SK-N-SH (cell line): ENCODE results near the gene NRG3.

Experiments
- CHD2 ChIP-seq: fragments of 150-350 bp; IDR thresholded peaks from 2 replicates; pipeline ENCODE4 v1.6.1; 2018; ENCODE audit warnings: low read length; ENCODE audit not compliant: partially characterized antibody
- EZH2phosphoT487 ChIP-seq: fragments of 200-600 bp; sonication (generic); IDR thresholded peaks from 2 replicates; pipeline ENCODE4 v1.6.1; 2017; ENCODE audit warnings: low read depth, mixed run types, mild to moderate bottlenecking, antibody characterized with exemption, moderate library complexity, borderline replicate concordance
- FOXM1 ChIP-seq: IDR thresholded peaks from 2 replicates; pipeline ENCODE4 v1.4.0; 2012; ENCODE audit warnings: low read depth, mild to moderate bottlenecking
- GABPA ChIP-seq: IDR thresholded peaks from 2 replicates; pipeline ENCODE4 v1.4.0; 2012; ENCODE audit warnings: low read depth, mild to moderate bottlenecking
- GATA2 ChIP-seq: sonication (generic); formaldehyde crosslinking; IDR thresholded peaks from 2 replicates; pipeline ENCODE4 v1.5.0; 2020; ENCODE audit warnings: mild to moderate bottlenecking, missing genetic modification reagents
- POLR2AphosphoS5 ChIP-seq: IDR thresholded peaks from 2 replicates; pipeline ENCODE4 v1.6.1; 2012; ENCODE audit warnings: low read depth, low read length
- SIN3A ChIP-seq: IDR thresholded peaks from 2 replicates; pipeline ENCODE4 v1.6.1; 2012; ENCODE audit warnings: low read depth, mild to moderate bottlenecking, low read length, moderate library complexity, borderline replicate concordance
- TF ChIP-seq, protein P1 (sequence below): IDR thresholded peaks from 2 replicates; pipeline ENCODE4 v1.4.0; 2012; ENCODE audit warnings: low read depth, borderline replicate concordance
- TF ChIP-seq, protein P2 (sequence below): fragments of 200-600 bp; sonication (generic); IDR thresholded peaks from 2 replicates; pipeline ENCODE4 v1.6.1; 2017; ENCODE audit warnings: antibody characterized with exemption, mild to moderate bottlenecking, moderate library complexity
- TF ChIP-seq, protein P3 (sequence below): IDR thresholded peaks from 2 replicates; pipeline ENCODE4 v1.4.0; 2012; ENCODE audit warnings: low read depth

- TF ChIP-seq FOXM1 (no peak), POLR2AphosphoS5 (no peak), GABPA (no peak), EZH2phosphoT487 (no peak), CHD2 (no peak), SIN3A (no peak), GATA2 (CRISPR knock-in tag) (no peak)
- TF ChIP-seq, protein P1, sequence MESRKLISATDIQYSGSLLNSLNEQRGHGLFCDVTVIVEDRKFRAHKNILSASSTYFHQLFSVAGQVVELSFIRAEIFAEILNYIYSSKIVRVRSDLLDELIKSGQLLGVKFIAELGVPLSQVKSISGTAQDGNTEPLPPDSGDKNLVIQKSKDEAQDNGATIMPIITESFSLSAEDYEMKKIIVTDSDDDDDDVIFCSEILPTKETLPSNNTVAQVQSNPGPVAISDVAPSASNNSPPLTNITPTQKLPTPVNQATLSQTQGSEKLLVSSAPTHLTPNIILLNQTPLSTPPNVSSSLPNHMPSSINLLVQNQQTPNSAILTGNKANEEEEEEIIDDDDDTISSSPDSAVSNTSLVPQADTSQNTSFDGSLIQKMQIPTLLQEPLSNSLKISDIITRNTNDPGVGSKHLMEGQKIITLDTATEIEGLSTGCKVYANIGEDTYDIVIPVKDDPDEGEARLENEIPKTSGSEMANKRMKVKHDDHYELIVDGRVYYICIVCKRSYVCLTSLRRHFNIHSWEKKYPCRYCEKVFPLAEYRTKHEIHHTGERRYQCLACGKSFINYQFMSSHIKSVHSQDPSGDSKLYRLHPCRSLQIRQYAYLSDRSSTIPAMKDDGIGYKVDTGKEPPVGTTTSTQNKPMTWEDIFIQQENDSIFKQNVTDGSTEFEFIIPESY: no peak
- TF ChIP-seq, protein P2, sequence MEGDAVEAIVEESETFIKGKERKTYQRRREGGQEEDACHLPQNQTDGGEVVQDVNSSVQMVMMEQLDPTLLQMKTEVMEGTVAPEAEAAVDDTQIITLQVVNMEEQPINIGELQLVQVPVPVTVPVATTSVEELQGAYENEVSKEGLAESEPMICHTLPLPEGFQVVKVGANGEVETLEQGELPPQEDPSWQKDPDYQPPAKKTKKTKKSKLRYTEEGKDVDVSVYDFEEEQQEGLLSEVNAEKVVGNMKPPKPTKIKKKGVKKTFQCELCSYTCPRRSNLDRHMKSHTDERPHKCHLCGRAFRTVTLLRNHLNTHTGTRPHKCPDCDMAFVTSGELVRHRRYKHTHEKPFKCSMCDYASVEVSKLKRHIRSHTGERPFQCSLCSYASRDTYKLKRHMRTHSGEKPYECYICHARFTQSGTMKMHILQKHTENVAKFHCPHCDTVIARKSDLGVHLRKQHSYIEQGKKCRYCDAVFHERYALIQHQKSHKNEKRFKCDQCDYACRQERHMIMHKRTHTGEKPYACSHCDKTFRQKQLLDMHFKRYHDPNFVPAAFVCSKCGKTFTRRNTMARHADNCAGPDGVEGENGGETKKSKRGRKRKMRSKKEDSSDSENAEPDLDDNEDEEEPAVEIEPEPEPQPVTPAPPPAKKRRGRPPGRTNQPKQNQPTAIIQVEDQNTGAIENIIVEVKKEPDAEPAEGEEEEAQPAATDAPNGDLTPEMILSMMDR: no peak
- TF ChIP-seq, protein P3, sequence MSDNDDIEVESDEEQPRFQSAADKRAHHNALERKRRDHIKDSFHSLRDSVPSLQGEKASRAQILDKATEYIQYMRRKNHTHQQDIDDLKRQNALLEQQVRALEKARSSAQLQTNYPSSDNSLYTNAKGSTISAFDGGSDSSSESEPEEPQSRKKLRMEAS: no peak
These were observed 331.8 kb downstream of the NRG3 start for GRCh38 chr10:82206831-82207230.
